OCI-LY1 (cell line): Measurements from ENCODE around the gene BMP15.

Experiments used
- EZH2 ChIP-seq: fragments of 200-600 bp; sonication (generic), shearing (Covaris generic); IDR thresholded peaks from 2 replicates; pipeline ENCODE4 v1.8.0; 2017; ENCODE audit warnings: borderline replicate concordance, mixed run types, mild to moderate bottlenecking, antibody characterized with exemption, low read length, moderate library complexity, mixed read lengths
- TF ChIP-seq, protein P1 (sequence below): fragments of 200-600 bp; sonication (generic), shearing (Covaris generic); IDR thresholded peaks from 2 replicates; pipeline ENCODE4 v1.5.1; 2017; ENCODE audit warnings: mild to moderate bottlenecking, antibody characterized with exemption, low read length, moderate library complexity, mixed read lengths

GRCh38 chrX:50927127-50927526, 16.6 kb downstream of the BMP15 start:
- TF ChIP-seq, protein P1, sequence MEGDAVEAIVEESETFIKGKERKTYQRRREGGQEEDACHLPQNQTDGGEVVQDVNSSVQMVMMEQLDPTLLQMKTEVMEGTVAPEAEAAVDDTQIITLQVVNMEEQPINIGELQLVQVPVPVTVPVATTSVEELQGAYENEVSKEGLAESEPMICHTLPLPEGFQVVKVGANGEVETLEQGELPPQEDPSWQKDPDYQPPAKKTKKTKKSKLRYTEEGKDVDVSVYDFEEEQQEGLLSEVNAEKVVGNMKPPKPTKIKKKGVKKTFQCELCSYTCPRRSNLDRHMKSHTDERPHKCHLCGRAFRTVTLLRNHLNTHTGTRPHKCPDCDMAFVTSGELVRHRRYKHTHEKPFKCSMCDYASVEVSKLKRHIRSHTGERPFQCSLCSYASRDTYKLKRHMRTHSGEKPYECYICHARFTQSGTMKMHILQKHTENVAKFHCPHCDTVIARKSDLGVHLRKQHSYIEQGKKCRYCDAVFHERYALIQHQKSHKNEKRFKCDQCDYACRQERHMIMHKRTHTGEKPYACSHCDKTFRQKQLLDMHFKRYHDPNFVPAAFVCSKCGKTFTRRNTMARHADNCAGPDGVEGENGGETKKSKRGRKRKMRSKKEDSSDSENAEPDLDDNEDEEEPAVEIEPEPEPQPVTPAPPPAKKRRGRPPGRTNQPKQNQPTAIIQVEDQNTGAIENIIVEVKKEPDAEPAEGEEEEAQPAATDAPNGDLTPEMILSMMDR = no peak
- TF ChIP-seq EZH2 = no peak
